ENCODE measurements around the gene NFATC3. TPM values are rescaled to one million over a fixed set of nuclear protein-coding genes. Genes with fewer than 3 reads are reported as not detected.

NFATC3 gene
- total and polyA plus RNA-seq, 2 experiments from 2014 or later, result 13.1 to 35.9 TPM

GRCh38 chr16:68078701-68079375, 6.3 kb upstream of the NFATC3 start:
- no peak for DNase-seq (ENCODE audit: low spot score)
- 92% methylated on average over 8 of the region's 8 CpGs for WGBS (ENCODE audit: low lambda C conversion rate, missing lambda C conversion rate)
- peak overlapping the region; percentile 61 for H3K4me2 ChIP-seq

DNA sequence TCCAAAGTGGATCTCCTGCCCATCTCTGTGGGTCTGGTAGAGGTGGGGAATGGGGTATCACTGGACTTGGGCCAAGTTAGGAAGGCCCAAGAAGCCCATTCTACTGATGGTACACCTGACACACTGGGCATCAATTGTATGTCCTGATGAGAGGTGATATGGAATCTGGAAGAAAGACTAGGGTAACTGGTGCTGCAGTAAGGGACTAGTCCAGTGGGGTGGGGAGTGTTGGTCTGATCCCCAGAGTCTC, 5.9 kb upstream of the NFATC3 start:
- no peak for DNase-seq (ENCODE audit: low spot score)
- Histone ChIP-seq H3K4me1 (ENCODE audit: insufficient read depth) (peaks cover 22% of the 10 kb centered on the region), H2AFZ (no peak overlapping the region), H3K27ac (peak overlapping the region; percentile 94), H3K79me2 (no peaks in the 10 kb centered on the region), H3K4me2 (peak overlapping the region; percentile 61), H3K9me2 (replicated peaks; ENCODE audit: insufficient read depth) (no peaks in the 10 kb centered on the region), H4K20me1 (ENCODE audit: insufficient read depth, poor library complexity, severe bottlenecking) (no peaks in the 10 kb centered on the region), H3K4me3 (no peak overlapping the region), H3K9me3 (ENCODE audit: low read depth) (no peaks in the 10 kb centered on the region), H3K27me3 (no peaks in the 10 kb centered on the region), H3K36me3 (replicated peaks; ENCODE audit: insufficient read depth, low read depth) (no peaks in the 10 kb centered on the region)
- TF ChIP-seq, protein P1, sequence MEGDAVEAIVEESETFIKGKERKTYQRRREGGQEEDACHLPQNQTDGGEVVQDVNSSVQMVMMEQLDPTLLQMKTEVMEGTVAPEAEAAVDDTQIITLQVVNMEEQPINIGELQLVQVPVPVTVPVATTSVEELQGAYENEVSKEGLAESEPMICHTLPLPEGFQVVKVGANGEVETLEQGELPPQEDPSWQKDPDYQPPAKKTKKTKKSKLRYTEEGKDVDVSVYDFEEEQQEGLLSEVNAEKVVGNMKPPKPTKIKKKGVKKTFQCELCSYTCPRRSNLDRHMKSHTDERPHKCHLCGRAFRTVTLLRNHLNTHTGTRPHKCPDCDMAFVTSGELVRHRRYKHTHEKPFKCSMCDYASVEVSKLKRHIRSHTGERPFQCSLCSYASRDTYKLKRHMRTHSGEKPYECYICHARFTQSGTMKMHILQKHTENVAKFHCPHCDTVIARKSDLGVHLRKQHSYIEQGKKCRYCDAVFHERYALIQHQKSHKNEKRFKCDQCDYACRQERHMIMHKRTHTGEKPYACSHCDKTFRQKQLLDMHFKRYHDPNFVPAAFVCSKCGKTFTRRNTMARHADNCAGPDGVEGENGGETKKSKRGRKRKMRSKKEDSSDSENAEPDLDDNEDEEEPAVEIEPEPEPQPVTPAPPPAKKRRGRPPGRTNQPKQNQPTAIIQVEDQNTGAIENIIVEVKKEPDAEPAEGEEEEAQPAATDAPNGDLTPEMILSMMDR (IDR thresholded peaks at IDR 0.05; ENCODE audit: poor library complexity), result no peak
- TF ChIP-seq EZH2phosphoT487 (IDR thresholded peaks at IDR 0.05; ENCODE audit: low read depth, severe bottlenecking, unreplicated experiment), result no peak
- no peak for TF ChIP-seq EZH2 (IDR thresholded peaks at IDR 0.05; ENCODE audit: borderline replicate concordance)

More at GRCh38 chr16:68078701-68079375, 6.3 kb upstream of the NFATC3 start:
- Histone ChIP-seq H3K79me2 (no peaks in the 10 kb centered on the region), H2AFZ (no peak overlapping the region), H3K27me3 (no peaks in the 10 kb centered on the region), H3K9me3 (ENCODE audit: low read depth) (no peaks in the 10 kb centered on the region), H3K36me3 (replicated peaks; ENCODE audit: insufficient read depth, low read depth) (no peaks in the 10 kb centered on the region), H3K4me1 (ENCODE audit: insufficient read depth) (peaks cover 17% of the 10 kb centered on the region), H3K9me2 (replicated peaks; ENCODE audit: insufficient read depth) (no peaks in the 10 kb centered on the region), H3K27ac (peak overlapping the region; percentile 94), H4K20me1 (ENCODE audit: insufficient read depth, poor library complexity, severe bottlenecking) (no peaks in the 10 kb centered on the region), H3K4me3 (no peak overlapping the region)
- TF ChIP-seq, protein P1 (IDR thresholded peaks at IDR 0.05; ENCODE audit: poor library complexity), result no peak
- TF ChIP-seq EZH2 (IDR thresholded peaks at IDR 0.05; ENCODE audit: borderline replicate concordance) (no peak), EZH2phosphoT487 (IDR thresholded peaks at IDR 0.05; ENCODE audit: low read depth, severe bottlenecking, unreplicated experiment) (no peak)

DNA sequence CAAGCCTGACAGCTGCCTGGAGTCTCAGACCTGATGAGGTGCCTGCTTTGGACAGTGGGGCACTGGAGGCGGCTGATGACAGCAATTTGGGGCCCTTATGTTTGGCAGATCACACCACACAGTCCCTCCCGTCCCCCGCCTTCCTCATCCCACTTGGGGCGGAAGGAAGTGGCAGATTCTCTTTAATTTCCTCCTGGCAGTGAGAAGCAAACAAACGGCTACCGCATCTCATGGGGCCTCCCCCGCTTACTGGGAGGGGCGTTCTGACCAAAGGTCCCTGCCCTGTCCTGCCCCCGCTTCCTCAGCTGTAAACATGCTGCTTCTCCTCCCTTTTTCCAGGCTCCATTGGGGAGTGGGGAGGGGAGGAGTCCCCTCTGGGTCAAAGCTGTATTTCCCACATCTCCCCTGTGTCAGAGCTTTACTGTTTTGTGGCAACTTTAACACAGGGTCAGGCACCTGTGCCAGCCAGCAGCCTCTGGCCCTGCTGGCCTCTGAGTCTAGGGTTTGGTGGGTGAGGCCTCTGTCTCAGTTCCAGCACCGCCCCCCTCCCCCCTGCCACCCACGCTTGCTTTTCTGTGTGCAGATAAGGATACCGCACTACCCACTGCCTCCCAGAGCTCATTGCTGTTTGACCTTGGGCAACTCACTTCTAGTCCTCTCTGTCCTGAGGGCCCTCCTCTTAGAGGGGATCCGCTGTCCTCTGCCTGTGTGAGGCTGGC, 5.4 kb upstream of the NFATC3 start:
- H2AFZ ChIP-seq, result no peak overlapping the region
- H3K4me3 ChIP-seq, result no peak overlapping the region
- no peaks in the 10 kb centered on the region for H3K9me2 ChIP-seq (replicated peaks; ENCODE audit: insufficient read depth)
- H3K4me1 ChIP-seq (ENCODE audit: insufficient read depth), result peaks cover 24% of the 10 kb centered on the region
- no peaks in the 10 kb centered on the region for H3K9me3 ChIP-seq (ENCODE audit: low read depth)
- peak overlapping the region; percentile 94 for H3K27ac ChIP-seq
- H3K36me3 ChIP-seq (replicated peaks; ENCODE audit: insufficient read depth, low read depth), result no peaks in the 10 kb centered on the region
- TF ChIP-seq EZH2phosphoT487 (IDR thresholded peaks at IDR 0.05; ENCODE audit: low read depth, severe bottlenecking, unreplicated experiment) (no peak), EZH2 (IDR thresholded peaks at IDR 0.05; ENCODE audit: borderline replicate concordance) (no peak)
- TF ChIP-seq, protein P1 (IDR thresholded peaks at IDR 0.05; ENCODE audit: poor library complexity), result no peak
- H4K20me1 ChIP-seq (ENCODE audit: insufficient read depth, poor library complexity, severe bottlenecking), result no peaks in the 10 kb centered on the region
- H3K27me3 ChIP-seq, result no peaks in the 10 kb centered on the region
- H3K4me2 ChIP-seq, result peak overlapping the region; percentile 61
- WGBS (ENCODE audit: low lambda C conversion rate, missing lambda C conversion rate), result 60% methylated on average over 13 of the region's 13 CpGs
- H3K79me2 ChIP-seq, result no peaks in the 10 kb centered on the region
- DNase-seq (ENCODE audit: low spot score), result peak; percentile 77
